ENCODE results near the gene CABP2.

The CABP2 gene

DNA sequence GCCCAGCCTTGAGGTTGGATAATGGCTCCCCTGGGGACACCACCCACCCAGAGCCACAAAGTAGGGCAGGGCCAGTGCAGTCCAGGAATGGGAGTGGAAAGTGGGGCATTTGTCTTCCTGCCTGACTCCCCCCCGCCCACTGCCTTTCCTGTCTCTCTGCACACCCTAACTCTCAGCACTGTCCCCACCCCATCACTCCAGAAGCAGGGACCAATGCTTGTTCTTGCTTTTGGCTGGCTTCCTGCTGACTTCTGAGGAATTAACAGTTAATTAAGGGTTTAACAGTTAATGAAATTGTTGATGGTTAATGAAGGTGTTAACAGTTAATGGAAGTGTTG lies 22.8 kb downstream of the CABP2 start:
- H3K27ac ChIP-seq = no peak overlapping the region
- in situ Hi-C loops (cut with HindIII; ENCODE audit: low pct_ligation_motif_present, low sequenced_read_pairs) = no loop called here
- TF ChIP-seq, protein P1, sequence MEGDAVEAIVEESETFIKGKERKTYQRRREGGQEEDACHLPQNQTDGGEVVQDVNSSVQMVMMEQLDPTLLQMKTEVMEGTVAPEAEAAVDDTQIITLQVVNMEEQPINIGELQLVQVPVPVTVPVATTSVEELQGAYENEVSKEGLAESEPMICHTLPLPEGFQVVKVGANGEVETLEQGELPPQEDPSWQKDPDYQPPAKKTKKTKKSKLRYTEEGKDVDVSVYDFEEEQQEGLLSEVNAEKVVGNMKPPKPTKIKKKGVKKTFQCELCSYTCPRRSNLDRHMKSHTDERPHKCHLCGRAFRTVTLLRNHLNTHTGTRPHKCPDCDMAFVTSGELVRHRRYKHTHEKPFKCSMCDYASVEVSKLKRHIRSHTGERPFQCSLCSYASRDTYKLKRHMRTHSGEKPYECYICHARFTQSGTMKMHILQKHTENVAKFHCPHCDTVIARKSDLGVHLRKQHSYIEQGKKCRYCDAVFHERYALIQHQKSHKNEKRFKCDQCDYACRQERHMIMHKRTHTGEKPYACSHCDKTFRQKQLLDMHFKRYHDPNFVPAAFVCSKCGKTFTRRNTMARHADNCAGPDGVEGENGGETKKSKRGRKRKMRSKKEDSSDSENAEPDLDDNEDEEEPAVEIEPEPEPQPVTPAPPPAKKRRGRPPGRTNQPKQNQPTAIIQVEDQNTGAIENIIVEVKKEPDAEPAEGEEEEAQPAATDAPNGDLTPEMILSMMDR (IDR thresholded peaks at IDR 0.05; ENCODE audit: low read depth, low read length, missing control alignments) = no peak
- no peak overlapping the region for H3K4me3 ChIP-seq (ENCODE audit: low read depth, low read length)
- peaks cover 48% of the 10 kb centered on the region for H3K36me3 ChIP-seq (replicated peaks)
- no peaks in the 10 kb centered on the region for H3K27me3 ChIP-seq (replicated peaks)
- no peak for DNase-seq

DNA sequence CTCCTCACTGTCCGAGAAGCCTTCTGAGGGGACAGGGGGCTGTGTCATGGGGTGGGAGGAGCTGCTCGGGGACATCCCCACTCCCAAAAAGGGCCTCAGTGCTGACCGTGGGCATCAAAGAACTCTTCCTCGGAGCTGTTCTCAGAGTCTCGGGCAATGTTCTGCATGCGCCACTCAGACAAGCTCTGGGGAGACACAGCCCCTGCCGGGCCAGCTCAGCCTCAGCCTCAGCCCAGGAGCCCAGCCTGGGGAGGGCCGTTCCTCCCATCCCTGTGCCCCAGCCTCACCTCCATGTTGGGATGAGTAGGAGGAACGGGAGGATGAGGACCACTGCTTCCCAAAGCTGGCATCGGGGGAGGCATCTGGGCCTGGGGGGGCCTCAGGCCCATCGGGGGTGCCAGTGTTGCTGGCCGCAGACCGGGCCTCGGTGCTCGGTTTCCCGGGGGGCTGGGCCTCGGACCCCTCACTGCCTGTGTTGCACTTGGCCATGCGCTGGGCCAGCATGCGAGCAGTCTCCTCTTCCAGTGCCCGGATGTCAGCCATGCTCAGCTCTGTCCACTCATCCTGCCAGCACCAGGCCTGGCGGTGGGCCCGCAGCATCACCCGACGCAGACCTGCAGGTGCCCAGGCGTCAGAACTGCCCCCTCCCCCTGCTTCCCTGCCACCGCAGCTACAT lies 23.3 kb downstream of the CABP2 start:
- TF ChIP-seq, protein P1 (IDR thresholded peaks at IDR 0.05; ENCODE audit: low read depth, low read length, missing control alignments) = no peak
- Histone ChIP-seq H3K36me3 (replicated peaks) (peaks cover 53% of the 10 kb centered on the region), H3K4me3 (ENCODE audit: low read depth, low read length) (no peak overlapping the region), H3K27ac (no peak overlapping the region), H3K27me3 (replicated peaks) (no peaks in the 10 kb centered on the region)
- no peak for DNase-seq
- in situ Hi-C loops (cut with HindIII; ENCODE audit: low pct_ligation_motif_present, low sequenced_read_pairs) = no loop called here

DNA sequence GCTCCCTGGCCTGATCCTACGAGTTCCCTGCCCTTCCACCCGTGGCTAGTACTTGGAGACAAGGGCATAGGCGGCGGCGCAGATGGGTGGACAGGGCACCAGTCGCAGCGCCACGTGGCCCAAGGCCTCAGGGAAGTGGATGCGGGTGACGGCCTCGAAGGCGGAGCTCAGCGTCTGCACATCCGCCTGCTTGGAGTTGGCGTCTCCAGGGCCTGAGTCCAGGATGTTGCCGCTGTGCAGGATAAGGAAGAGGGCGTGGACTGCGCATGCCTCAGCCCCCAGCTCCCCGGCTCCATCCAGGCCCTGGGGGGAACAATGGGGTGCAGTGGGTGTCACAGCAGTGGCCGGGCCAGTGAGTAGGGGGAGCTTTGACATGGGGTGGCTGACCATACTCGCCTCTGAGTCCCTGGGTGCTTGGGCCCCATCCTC lies 24.7 kb downstream of the CABP2 start:
- Histone ChIP-seq H3K27ac (no peak overlapping the region), H3K27me3 (replicated peaks) (no peaks in the 10 kb centered on the region), H3K4me3 (ENCODE audit: low read depth, low read length) (no peak overlapping the region), H3K36me3 (replicated peaks) (peaks cover 62% of the 10 kb centered on the region)
- in situ Hi-C loops (cut with HindIII; ENCODE audit: low pct_ligation_motif_present, low sequenced_read_pairs) = no loop called here
- no peak for DNase-seq
- TF ChIP-seq, protein P1 (IDR thresholded peaks at IDR 0.05; ENCODE audit: low read depth, low read length, missing control alignments) = no peak

DNA sequence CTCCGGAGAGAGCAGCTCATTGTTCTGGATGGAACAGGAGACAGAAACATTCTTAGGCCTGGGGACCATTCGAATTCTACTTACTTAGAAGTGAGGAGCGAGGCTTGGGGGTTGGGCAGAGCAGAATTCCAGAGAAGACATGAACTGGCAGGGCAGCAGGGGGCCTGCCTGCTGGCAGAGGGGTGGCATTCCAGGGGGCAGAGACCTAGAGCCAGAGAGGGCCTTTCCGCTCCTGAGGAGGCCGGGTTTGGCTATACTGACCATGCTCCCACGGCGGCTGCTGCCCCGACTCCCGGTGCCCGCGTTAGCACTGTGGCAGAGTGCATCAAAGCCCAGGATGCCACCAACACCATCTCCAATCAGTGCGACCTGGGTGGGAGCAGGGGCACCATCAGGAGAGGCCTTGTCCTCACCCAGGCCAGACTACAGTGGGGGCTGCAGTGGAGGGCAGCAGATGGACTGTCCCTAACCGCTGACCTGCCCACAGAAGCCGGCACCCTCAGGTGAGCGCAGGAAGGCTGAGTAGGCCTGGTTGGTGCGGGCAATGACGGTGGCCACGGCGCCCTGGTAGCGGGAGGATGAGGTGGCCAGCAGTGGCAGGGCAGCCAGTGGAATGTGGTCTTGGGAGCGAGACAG lies 25.5 kb downstream of the CABP2 start:
- no peak overlapping the region for H3K4me3 ChIP-seq (ENCODE audit: low read depth, low read length)
- H3K27me3 ChIP-seq (replicated peaks) = no peaks in the 10 kb centered on the region
- in situ Hi-C loops (cut with HindIII; ENCODE audit: low pct_ligation_motif_present, low sequenced_read_pairs) = no loop called here
- H3K27ac ChIP-seq = no peak overlapping the region
- H3K36me3 ChIP-seq (replicated peaks) = peaks cover 68% of the 10 kb centered on the region
- DNase-seq = no peak
- TF ChIP-seq, protein P1 (IDR thresholded peaks at IDR 0.05; ENCODE audit: low read depth, low read length, missing control alignments) = no peak

DNA sequence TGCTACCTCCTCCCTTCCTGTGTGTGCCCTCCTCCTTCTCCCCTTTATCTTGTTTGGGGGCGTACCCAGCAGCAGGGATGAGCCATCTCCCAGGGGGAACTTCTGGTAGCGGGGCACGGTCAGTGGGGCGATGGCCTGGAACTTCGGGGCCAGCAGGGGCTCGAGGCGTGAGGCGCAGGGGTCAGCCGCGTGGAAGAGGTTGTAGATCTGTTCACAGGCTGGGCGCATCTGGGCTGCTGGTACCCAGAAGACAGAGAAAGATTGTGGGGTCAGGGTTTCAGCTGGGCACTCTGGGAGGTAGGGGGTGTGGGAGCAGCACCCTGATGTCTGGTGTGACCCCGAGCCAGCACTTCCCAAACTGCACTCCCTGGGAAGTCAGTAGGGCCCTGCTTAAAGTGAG lies 27.1 kb downstream of the CABP2 start:
- H3K36me3 ChIP-seq (replicated peaks) = peaks cover 74% of the 10 kb centered on the region
- DNase-seq = no peak
- no peaks in the 10 kb centered on the region for H3K27me3 ChIP-seq (replicated peaks)
- in situ Hi-C loops (cut with HindIII; ENCODE audit: low pct_ligation_motif_present, low sequenced_read_pairs) = no loop called here
- no peak overlapping the region for H3K27ac ChIP-seq
- H3K4me3 ChIP-seq (ENCODE audit: low read depth, low read length) = no peak overlapping the region
- TF ChIP-seq, protein P1 (IDR thresholded peaks at IDR 0.05; ENCODE audit: low read depth, low read length, missing control alignments) = no peak
